ENCODE measurements around the gene RPL36AL. TPM values are rescaled to one million over a fixed set of nuclear protein-coding genes. Genes with fewer than 3 reads are reported as not detected.
A peak's percentile ranks its signal among the peaks of the same experiment; 100 is the strongest.

RPL36AL gene
- total RNA-seq, 1 donor from 2014 or later: 194 TPM

DNA sequence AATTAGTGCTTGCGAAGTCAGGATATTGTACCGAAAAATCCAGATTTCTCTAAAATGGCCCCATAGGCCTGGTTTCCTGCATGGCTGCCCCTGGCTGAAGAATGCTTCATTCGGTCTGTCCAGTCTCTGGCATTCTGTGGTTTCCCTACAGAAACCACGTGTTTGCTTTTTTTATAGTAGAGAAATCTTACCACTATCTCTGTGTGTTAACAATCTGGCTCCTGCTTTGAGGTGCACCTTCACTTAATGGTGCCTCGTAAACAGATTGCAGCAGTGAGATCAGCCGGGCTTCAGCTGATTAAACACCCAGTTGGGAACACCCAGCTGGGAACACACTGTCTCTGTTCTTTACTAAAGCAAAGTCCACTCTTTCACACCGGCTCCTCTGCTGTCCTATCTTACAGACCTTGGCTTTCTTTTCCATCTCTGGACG lies 21.3 kb upstream of the RPL36AL start:
- H3K4me1 ChIP-seq (ENCODE audit: insufficient read depth, low read length): peaks cover 7% of the 10 kb centered on the region
- no peaks in the 10 kb centered on the region for H3K27me3 Mint-ChIP-seq (ENCODE audit: low read depth, unreplicated experiment)
- TF ChIP-seq CTCF (IDR thresholded peaks at IDR 0.05; ENCODE audit: insufficient read depth, low read depth, low read length): no peak
- TF ChIP-seq EZH2 (IDR thresholded peaks at IDR 0.05; ENCODE audit: insufficient read depth, low read length): no peak
- H2AFZ ChIP-seq (ENCODE audit: low read depth, low read length): no peak overlapping the region
- H3K36me3 Mint-ChIP-seq (ENCODE audit: low read depth, unreplicated experiment): peaks cover 10% of the 10 kb centered on the region
- FAIRE-seq (no peak), DNase-seq (ENCODE audit: low read depth) (peak; percentile 49)
- H3K4me1 Mint-ChIP-seq (ENCODE audit: low read depth, unreplicated experiment): peaks cover 22% of the 10 kb centered on the region
- H3K4me2 ChIP-seq (ENCODE audit: low read length): peak overlapping the region; percentile 11
- H3K27ac ChIP-seq (ENCODE audit: low read depth, low read length): no peak overlapping the region
- H3K36me3 ChIP-seq (ENCODE audit: insufficient read depth, low read length): peaks cover 12% of the 10 kb centered on the region
- H3K27ac Mint-ChIP-seq (ENCODE audit: unreplicated experiment): peak overlapping the region; percentile 2
- H3K4me3 ChIP-seq (ENCODE audit: insufficient read depth, low read depth, low read length): no peak overlapping the region
- no peaks in the 10 kb centered on the region for H3K9me3 ChIP-seq (ENCODE audit: insufficient read depth, low read depth, low read length)
- H3K27me3 ChIP-seq (ENCODE audit: insufficient read depth, low read length): no peaks in the 10 kb centered on the region
- H3K9ac ChIP-seq (ENCODE audit: low read length): no peak overlapping the region
- H3K79me2 ChIP-seq (ENCODE audit: insufficient read depth, low read length): peaks cover 40% of the 10 kb centered on the region
- H3K9me3 Mint-ChIP-seq (ENCODE audit: unreplicated experiment): no peaks in the 10 kb centered on the region
- no peak overlapping the region for H3K4me3 Mint-ChIP-seq (ENCODE audit: unreplicated experiment)
- peaks cover 54% of the 10 kb centered on the region for H4K20me1 ChIP-seq (ENCODE audit: insufficient read depth, low read length)

GRCh38 chr14:49640540-49641417 lies 20.4 kb upstream of the RPL36AL start:
- H3K36me3 Mint-ChIP-seq (ENCODE audit: low read depth, unreplicated experiment): peaks cover 10% of the 10 kb centered on the region
- Histone ChIP-seq H3K9ac (ENCODE audit: low read length) (no peak overlapping the region), H2AFZ (ENCODE audit: low read depth, low read length) (no peak overlapping the region), H3K36me3 (ENCODE audit: insufficient read depth, low read length) (peaks cover 12% of the 10 kb centered on the region), H4K20me1 (ENCODE audit: insufficient read depth, low read length) (peaks cover 63% of the 10 kb centered on the region), H3K27me3 (ENCODE audit: insufficient read depth, low read length) (no peaks in the 10 kb centered on the region), H3K79me2 (ENCODE audit: insufficient read depth, low read length) (peaks cover 47% of the 10 kb centered on the region), H3K4me3 (ENCODE audit: insufficient read depth, low read depth, low read length) (no peak overlapping the region), H3K9me3 (ENCODE audit: insufficient read depth, low read depth, low read length) (no peaks in the 10 kb centered on the region), H3K4me2 (ENCODE audit: low read length) (no peak overlapping the region), H3K27ac (ENCODE audit: low read depth, low read length) (no peak overlapping the region), H3K4me1 (ENCODE audit: insufficient read depth, low read length) (peaks cover 10% of the 10 kb centered on the region)
- H3K27me3 Mint-ChIP-seq (ENCODE audit: low read depth, unreplicated experiment): no peaks in the 10 kb centered on the region
- no peaks in the 10 kb centered on the region for H3K9me3 Mint-ChIP-seq (ENCODE audit: unreplicated experiment)
- H3K4me3 Mint-ChIP-seq (ENCODE audit: unreplicated experiment): no peak overlapping the region
- peaks cover 28% of the 10 kb centered on the region for H3K4me1 Mint-ChIP-seq (ENCODE audit: low read depth, unreplicated experiment)
- FAIRE-seq: no peak
- peak overlapping the region; percentile 20 for H3K27ac Mint-ChIP-seq (ENCODE audit: unreplicated experiment)
- no peak for TF ChIP-seq EZH2 (IDR thresholded peaks at IDR 0.05; ENCODE audit: insufficient read depth, low read length)
- TF ChIP-seq CTCF (IDR thresholded peaks at IDR 0.05; ENCODE audit: insufficient read depth, low read depth, low read length): no peak
- DNase-seq (ENCODE audit: low read depth): no peak

Measured in astrocyte (in vitro differentiated cells and primary cell).